ENCODE results near the gene PRKG1.
"Not testable (repeated sequence)": the region's sequence is repeated elsewhere in the genome, so short reads cannot be mapped to it uniquely, and the experiment has no call there.

Gene PRKG1

GRCh38 chr10:52187521-52188258 is 1113.4 kb downstream of the PRKG1 start:
- ChIA-PET POLR2A (ENCODE audit: low non-redundant PET) (no interaction called here), CTCF (no interaction called here)
- H3K27ac ChIP-seq = no peak overlapping the region
- no peak for TF ChIP-seq CTCF (conservative IDR thresholded peaks at IDR 0.05; ENCODE audit: low read depth)
- DNase-seq (ENCODE audit: low spot score) = no peak

- no peak for DNase-seq (ENCODE audit: low spot score)
- CTCF ChIA-PET = no interaction called here
- no peak overlapping the region for H3K27ac ChIP-seq
- POLR2A ChIA-PET (ENCODE audit: low non-redundant PET) = no interaction called here
- TF ChIP-seq CTCF (conservative IDR thresholded peaks at IDR 0.05; ENCODE audit: low read depth) = no peak
Measured at GRCh38 chr10:52191049-52191448, 1116.8 kb downstream of the PRKG1 start.

DNA sequence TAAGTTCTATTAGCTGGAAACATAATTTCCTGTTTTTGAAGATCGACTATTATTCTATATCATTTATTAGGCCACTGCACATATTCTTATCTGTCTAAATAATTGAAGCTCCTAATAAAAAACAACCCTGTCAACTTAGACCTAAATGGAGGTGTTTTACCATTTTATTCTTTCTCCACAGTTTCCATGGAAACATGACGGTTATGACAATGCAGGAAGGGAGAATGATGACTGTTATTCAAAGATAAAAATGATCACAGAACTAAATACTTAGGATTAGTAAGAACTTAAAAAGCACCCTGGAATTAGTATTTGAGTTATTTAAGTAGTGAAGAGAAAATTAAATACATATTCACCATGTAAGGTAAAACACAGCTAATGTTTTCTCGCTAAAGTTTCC is 1119.9 kb downstream of the PRKG1 start:
- DNase-seq (ENCODE audit: low spot score) = no peak
- TF ChIP-seq CTCF (conservative IDR thresholded peaks at IDR 0.05; ENCODE audit: low read depth) = no peak
- ChIA-PET CTCF (interaction anchor here (0.7 kb wide), 1 partner anchor 32 kb away, joined by 3 read pairs; no protein-coding TSS in a partner anchor), POLR2A (ENCODE audit: low non-redundant PET) (no interaction called here)
- no peak overlapping the region for H3K27ac ChIP-seq

GRCh38 chr10:52194716-52195115 is 1120.4 kb downstream of the PRKG1 start:
- no peak overlapping the region for H3K27ac ChIP-seq

DNA sequence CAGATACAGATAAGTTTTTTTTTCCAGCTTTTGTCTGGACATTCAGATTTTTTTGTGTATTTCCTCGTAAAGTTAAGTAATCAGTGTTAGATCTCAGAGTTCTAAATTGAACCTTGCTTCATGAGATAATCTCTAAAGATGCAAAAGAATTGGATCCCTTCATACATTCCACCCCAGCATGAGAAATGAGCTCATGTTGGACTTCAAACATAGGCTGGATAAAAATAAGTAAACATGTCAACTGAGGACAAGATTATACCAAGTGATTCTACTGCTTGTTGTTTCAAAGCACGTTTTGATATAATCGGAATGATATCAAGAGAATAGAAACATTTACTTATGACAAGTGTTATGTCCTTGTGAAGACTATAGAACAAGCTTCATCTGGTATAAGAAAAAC is 1122.8 kb downstream of the PRKG1 start:
- ChIA-PET POLR2A (ENCODE audit: low non-redundant PET) (no interaction called here), CTCF (no interaction called here)
- TF ChIP-seq CTCF (conservative IDR thresholded peaks at IDR 0.05; ENCODE audit: low read depth) = no peak
- no peak overlapping the region for H3K27ac ChIP-seq
- DNase-seq (ENCODE audit: low spot score) = no peak

More at GRCh38 chr10:52194716-52195115, 1120.4 kb downstream of the PRKG1 start:
- TF ChIP-seq CTCF (conservative IDR thresholded peaks at IDR 0.05; ENCODE audit: low read depth) = no peak
- DNase-seq (ENCODE audit: low spot score) = no peak
- POLR2A ChIA-PET (ENCODE audit: low non-redundant PET) = no interaction called here
- CTCF ChIA-PET = no interaction called here

DNA sequence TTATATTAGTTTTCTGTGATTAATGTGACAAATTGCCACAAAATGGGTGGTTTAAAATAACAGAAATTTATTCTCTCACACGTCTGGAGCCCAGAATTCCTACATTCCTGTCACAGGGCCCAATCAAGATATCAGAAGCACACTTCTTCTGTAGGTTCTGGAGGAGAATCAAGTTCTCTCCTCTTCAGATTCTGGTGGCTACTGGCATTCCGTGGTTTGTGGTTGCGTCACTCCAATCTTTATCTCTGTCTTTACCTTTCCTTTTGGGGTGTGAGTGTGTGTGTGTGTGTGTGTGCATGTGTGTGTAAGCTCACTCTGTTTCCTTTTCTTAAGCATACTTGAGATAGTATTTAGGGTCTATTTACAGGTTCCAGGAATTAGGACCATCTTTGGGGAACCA is 1124.3 kb downstream of the PRKG1 start:
- POLR2A ChIA-PET (ENCODE audit: low non-redundant PET) = no interaction called here
- CTCF ChIA-PET = no interaction called here
- TF ChIP-seq CTCF (conservative IDR thresholded peaks at IDR 0.05; ENCODE audit: low read depth) = no peak
- DNase-seq (ENCODE audit: low spot score) = no peak
- no peak overlapping the region for H3K27ac ChIP-seq

GRCh38 chr10:52204906-52205305 is 1130.6 kb downstream of the PRKG1 start:
- CTCF ChIA-PET; H3K27ac ChIP-seq; DNase-seq (ENCODE audit: low spot score); POLR2A ChIA-PET (ENCODE audit: low non-redundant PET): not testable (repeated sequence)
